Measurements from ENCODE around the gene VILL.

Gene VILL

DNA sequence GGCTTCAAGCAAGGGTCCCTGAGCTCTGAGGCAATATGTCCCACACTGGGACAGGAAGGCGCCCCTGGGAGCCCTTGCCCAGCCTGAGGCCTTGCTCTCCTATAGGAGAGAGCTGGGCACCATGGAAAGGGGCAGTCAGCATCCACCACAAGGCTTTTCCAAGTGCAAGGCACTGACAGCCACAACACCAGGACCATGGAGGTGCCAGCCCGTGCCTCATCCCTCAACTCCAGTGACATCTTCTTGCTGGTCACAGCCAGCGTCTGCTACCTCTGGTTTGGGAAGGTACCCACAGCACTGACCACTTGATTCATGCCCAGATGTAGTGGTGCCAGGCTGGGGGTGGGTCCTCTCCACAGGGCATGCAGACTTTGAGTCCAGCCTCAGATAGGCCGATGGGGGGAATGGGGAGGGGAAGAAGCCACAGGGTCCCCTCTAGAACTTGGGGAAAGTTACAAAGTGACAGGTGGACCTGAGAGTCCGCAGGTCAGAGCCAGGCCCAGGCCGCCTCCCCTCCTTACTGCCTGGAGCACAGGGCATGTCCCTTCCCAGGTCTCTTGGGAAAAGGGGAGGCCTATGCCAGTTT lies 11.8 kb downstream of the VILL start:
- DNase-seq: no peak

DNA sequence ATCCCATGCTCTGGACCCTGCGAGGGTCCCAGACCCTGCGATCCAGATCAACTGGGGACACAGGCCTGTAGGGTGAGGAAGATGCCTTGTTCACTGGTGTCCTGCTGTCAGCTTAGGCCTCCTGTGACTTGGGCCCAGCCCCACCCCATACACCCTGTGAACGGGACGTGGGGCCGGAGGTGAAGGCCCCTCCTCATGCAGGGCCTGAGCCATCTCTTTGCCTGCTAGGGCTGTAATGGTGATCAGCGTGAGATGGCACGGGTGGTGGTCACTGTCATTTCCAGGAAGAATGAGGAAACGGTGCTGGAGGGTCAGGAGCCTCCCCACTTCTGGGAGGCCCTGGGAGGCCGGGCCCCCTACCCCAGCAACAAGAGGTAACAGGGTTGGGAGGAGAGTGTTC lies 12.4 kb downstream of the VILL start:
- no peak for DNase-seq

DNA sequence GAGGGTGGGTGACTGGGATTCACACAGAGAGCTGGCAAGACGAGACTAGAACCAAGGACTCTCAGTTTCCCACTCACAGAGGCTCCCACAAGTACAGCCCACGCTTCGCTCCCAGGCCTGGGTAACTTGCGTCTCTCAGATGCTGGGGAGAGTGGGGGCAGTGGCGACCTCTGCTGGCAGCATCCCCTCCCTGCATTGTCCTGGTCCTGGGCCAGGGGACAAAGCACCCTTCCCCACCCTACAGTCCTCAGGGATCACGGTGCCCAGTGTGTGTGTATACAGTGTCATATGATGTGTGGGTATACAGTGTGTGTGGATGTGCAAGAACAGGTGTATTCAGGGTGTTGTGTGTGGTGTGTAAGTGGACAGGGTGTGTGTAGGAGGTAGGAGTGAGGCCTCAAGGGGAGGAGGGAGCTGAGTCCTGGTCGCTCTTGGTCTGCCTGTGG lies 12.8 kb downstream of the VILL start:
- peak; percentile 65 for DNase-seq

DNA sequence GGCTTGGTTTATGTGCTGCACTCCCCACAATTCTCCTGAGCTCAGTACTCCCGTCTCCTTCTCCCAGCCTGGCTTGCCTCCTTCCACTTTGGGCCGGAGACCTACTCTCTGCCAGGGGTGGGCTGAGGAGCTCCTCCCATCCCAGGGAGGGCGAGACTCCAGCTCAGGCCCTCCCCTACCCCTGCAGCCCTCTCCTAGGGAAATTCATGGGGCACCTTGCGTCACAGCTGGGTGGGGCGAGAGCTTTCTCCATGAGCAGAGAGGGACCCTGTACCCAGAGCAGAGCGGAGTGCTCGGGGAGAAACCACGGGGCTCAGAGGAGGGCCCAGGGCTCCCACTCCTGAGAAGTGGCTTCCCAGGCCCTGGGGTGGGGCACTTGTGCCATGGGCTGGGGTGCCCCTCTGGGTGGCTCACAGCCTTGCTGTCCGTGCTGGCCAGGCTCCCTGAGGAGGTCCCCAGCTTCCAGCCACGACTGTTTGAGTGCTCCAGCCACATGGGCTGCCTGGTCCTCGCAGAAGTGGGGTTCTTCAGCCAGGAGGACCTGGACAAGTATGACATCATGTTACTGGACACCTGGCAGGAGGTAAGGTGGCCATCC lies 13.3 kb downstream of the VILL start:
- DNase-seq: no peak

DNA sequence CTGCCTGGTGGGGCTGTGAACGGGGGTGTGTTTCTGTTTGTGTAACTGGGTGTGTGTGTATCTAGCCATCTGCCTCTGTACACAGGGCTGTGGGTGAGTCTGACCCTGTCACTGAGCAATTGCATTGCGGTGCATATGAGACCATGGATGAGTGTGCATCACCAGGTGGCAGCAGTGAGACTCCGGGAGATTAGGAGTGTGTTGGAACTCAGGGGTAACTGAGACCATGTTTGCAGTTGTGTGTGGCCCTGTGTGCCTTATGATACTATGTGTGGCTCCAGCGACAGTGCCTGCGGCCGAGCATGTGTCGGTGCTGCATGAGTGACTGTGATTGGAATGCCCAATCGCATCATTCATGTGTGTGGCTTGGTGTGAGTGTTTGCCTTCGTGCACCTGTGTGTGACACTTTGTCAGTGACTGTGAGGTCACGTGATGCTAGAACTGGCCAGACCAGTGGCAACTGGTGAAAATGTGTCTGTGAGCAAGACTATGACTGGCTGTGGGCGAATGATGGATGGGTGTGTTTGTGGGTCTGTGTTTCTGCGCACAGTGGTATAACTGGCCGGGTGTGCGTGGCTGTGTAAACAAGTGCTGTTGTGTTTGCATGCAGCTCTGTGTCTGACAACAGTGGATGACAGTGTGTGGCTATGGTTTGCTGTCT lies 14.0 kb downstream of the VILL start:
- peak; percentile 86 for DNase-seq

DNA sequence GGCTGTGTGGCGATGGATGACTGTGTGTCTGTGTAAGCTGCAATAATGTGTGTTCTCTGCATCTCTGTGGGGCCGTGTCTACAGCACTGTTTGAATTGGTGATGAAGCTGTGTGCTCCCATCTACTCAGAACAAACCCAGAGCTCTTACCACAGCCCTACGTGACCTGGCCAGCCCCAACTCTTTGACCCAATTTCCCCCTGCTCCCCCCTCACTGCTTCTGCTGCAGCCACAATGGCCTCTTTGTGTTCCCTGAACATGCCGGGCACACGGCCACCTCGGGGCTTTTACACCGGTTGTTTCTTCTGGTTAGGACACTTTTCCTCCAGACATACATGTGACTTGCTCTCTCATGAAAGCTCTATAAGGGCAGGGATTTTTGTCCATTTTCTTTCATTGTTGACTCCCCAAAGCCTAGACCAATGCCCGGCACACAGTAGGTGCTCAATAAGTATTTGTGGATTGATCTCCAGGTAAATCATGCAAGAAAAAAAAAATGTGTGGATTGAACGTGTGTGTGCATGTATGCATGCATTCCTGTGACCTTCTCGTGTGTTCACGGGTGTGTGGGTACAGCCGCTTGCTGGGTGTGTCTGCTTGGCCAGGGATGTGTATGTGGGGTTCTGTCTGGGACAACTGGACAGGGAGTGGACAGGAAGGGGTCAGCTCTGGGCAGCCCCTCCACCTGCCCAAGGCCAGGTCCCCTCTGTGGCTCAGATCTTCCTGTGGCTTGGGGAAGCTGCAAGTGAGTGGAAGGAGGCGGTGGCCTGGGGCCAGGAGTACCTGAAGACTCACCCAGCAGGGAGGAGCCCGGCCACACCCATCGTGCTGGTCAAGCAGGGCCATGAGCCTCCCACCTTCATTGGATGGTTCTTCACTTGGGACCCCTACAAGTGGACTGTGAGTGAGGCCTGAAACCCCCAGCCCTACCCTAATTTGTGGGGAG lies 14.8 kb downstream of the VILL start:
- DNase-seq: no peak

DNA sequence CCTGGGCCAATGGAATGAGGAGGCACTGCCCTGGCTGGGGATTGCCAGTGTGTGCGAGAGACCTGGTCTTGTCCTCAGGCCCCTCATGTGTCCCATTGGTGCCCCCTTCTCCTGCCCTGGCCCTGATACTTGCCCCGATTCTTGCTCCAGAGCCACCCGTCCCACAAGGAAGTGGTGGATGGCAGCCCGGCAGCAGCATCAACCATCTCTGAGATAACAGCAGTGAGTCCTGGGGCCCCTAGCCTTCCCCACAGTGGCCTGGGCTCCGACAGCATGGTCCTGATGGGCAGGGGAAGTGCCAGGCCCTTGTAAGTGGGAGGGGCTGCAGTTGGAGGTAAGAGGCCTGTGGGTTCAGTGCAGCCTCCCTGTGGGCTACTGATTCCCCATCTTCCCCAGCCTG lies 15.4 kb downstream of the VILL start:
- no peak for DNase-seq

DNA sequence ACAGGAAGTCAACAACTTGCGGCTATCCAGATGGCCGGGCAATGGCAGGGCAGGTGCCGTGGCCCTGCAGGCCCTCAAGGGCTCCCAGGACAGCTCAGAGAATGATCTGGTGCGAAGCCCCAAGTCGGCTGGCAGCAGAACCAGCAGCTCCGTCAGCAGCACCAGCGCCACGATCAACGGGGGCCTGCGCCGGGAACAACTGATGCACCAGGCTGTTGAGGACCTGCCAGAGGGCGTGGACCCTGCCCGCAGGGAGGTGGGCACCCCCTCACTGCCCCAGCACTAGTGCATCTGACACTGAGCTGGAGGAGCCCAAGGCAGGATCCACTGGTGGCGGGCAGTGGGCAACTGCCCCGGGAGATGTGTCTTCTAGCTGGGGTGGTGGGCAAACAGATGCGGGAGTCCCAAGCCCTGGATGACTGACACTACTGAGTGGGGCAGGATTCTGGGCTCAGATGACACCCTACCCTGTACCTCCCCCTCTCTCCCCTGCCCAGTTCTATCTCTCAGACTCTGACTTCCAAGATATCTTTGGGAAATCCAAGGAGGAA lies 15.9 kb downstream of the VILL start:
- no peak for DNase-seq

DNA sequence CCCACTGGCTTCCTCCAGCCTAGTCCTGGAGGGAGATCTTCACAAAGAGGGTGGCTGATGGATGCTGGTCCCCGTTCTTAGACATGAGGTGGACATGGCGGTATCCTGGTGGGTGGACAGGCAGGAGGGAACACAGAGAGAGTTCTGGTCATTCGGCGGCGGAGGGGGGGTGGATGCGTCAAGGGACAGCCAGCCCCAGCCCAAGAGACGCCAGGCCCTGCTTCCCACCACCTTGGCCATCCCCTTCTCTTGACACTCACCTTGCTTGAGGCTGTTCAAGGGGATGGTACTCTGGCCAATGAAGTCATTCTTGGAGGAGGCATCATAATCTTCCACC lies 17.1 kb downstream of the VILL start:
- DNase-seq: no peak

DNA sequence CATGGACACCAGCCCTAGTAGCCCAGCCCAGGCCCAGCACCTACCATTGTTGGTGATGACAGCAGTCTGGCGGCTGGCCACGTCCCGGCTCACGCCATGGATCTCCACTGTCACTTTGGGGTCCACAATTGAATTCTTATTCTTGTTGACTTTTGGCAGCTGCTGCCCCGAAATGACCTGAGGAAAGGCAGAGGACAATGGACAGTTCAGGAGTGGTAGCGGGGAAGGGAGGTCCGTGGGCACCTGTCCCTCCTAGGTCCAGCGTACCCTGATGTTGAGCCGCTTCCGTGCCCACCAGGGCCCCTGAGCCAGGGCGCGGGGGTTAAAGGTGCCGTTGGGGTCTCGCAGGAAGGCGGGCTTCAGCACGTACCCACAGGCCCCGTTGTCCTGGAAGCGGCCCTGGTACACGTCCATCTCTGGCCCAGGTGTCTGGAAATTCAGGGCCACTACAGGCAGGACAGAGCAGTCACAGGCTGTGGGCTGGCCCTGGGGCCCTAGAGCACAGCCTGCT lies 17.7 kb downstream of the VILL start:
- no peak for DNase-seq

DNA sequence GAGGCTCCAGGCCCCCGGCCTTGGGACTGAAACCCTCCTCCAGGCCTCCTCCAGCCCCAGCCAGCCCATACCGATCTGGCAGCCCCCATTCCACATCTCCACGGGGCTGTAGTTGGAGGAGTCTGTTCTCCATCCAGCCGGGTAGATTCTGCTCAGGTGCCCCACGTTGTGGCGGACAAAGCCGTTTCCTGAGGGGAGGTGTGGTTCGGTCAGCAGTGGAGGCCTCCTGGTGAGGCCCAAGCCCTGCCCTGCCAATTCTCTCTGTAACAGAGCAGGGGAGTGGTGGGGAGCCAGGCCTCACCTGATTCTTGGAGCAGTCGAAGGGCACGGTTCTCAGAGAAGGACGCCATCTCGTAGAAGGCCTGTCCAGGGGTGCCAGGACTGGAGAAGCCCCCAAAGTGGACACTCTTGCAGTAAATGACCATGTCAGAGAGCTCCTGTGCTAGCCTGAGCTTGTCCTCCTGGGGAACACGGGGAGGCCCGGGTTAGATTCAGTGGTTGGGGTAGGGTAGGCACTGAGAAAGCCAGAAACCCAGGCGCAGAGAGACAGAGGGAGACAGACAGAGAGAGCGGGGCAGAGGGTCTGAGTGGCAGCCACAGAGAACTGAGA lies 18.5 kb downstream of the VILL start:
- no peak for DNase-seq

DNA sequence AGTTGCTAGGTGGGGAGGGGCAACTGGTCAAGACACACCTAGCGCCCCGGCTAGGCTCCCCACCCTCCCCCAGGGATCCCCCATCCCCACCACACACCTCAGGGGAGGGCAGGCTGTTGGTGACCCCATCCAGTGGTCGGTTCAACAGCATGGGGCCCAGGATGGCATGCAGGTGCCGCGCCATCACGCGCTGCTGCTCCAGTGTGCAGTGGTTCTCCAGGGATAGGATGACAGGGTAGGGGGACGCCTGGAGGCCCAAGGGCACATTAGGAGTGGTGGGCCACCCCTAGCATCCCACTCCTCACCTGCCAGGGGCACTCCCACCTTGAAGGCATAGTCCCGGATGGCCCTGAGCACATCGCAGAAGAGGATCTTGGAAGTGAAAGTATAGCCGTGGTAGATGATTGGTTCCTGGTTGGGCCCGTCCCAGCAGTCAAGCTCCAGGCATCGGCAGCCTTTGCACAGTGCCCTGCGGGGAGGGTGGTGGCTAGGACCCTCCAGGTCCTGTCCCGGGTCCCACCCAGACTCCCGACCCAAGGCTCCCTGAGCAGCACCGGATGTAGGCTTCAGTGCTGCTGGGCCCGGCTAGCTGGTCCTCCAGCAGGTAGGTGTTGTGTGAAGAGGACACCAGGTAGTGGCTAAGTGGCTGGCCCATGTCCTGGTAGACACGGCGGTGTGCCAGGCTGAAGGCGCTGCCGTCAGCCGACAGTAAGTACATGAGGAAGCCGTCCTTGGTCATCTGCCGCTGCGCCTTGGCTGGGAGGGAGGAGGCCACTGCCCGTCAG lies 19.4 kb downstream of the VILL start:
- no peak for DNase-seq

DNA sequence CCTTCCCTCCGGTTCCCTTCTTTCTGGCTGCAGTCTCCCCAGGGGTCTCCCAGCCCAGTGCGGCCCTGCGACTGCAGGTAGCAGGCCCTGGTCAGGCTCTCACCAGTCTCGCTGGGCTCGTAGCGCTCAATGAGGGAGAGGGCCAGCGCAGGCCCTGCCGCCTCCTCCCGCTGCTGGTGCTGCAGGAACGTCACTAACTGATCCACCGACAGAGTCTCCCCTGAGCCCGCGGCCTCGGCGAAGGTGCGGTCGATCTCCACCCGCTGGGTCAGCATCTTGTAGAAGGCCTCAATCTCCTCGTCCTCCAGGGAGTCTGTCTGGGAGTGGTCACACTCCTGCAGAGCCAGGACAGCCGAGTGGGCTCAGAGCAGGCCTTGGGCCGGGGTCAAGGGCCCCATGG lies 20.5 kb downstream of the VILL start:
- DNase-seq: no peak

DNA sequence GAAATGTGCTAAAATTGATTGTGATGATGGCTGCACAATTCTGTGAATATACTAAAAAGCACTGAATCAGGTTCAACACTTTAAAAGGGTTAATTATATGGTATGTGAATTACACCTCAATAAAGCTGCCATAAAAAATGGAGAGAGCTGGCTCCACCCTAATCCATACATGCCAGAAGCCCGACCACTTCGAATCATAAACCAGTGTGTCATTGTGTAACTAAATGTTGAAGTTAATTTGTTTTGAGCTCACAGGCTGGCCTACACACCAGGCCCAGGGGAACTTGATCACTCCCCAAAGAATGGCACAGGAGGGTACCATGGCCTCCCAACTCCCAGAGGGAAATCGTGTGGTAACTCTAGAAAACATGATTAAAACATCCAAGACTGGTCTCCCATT lies 24.9 kb downstream of the VILL start:
- DNase-seq: no peak

DNA sequence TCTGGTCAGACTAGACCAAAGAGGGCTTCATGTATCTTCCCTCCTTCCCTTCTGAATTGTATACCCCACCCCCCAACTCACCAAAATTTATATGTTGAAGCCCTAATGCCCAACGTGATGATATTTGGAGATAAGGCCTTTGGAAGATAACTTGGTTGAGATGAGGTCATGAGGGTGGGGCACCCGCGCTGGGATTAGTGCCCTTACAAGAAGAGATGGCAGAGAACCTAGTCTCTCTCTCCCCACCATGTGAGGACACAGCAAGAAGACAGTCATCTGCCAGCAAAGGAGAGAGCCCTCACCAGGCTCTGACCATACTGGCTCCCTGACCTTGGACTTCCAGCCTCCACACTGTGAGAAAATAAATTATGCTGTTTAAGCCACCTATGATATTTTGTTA lies 25.4 kb downstream of the VILL start:
- no peak for DNase-seq

DNA sequence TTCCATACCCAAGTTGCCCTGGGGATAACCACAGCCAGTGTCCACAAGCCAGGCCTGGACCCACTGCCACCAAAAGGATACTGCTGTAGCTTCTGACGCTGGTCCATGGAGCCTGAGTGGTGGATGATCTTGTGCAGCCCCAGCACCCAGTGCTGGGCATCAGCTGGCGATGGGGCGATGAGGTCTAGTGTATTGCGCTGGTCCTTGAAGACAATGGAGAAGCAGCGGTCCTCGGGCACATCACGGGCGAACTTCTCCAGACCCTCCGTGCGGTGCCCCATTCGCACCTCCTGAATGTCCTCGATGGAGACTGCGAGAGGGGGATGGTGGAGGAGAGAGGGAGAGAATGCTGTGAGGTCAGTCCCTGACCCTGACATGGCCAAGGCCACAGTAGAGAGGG lies 25.8 kb downstream of the VILL start:
- no peak for DNase-seq

DNA sequence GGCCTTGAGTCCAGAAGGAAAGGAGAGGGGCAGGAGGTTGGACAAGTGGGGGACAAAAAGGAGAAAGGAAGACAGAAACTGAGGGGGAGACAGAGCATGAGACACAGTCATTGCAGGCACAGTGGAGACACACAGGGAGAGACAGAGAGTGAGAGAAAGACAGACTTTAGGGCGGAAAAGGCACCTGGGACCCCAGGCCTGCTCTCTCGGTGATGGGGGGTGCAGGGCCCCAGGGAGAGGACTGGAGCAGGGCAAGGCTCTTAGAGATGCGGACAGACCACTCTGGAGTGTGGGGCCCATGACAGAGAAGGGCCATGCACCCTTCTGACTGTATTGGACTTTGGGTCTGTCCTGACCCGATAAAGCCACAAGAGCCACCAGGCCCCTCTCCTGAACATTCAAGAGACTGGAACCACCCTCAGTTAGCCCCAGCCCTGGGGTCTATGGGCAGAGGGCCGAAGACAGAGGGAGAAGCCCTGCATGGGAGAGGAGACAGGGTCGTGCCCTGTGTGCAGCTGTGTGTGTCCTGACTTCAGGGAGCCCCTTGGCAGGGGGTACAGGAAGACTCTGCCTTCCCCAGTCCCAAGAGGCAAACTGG lies 26.4 kb downstream of the VILL start:
- DNase-seq: no peak

DNA sequence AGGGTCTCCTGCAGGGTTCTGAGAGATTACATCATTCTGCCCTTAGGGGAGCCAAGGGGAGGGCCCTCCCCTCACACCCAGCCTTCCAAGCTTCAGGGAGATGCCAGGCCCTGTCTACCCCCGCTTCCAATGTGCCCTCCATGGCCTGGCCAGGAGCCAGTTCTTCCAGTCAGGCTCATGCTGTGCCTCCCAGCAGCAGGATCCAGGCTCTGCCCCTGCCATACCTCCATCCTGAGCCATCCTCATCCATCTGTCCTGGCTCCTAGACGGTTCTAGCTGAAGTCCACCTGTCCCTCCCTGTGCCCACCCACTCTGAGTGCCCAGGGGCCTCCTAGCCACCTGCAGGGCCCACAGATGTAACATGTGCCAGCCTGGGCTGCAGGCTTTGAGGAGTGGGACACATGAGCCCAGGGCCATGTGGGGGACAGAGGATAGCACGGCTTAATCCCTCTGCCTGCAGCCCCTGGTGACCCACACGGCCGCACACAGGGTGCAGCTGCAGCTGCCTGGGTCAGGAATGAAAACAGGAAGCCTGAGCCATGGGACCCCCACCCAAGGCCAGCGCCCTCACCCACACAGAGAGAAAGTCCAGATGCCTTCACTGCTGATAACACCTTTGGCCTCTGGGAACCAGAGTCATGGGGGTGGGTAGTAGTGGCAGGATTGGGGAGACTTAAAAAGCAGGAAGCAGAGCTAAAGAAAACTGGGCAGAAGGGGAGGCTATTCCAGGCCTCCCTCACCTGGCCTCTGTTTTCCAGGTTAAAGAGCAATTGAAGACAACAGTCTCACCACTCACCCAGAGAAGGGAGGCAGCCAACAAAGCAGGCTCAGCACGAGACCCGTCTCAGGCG lies 27.1 kb downstream of the VILL start:
- DNase-seq: no peak

DNA sequence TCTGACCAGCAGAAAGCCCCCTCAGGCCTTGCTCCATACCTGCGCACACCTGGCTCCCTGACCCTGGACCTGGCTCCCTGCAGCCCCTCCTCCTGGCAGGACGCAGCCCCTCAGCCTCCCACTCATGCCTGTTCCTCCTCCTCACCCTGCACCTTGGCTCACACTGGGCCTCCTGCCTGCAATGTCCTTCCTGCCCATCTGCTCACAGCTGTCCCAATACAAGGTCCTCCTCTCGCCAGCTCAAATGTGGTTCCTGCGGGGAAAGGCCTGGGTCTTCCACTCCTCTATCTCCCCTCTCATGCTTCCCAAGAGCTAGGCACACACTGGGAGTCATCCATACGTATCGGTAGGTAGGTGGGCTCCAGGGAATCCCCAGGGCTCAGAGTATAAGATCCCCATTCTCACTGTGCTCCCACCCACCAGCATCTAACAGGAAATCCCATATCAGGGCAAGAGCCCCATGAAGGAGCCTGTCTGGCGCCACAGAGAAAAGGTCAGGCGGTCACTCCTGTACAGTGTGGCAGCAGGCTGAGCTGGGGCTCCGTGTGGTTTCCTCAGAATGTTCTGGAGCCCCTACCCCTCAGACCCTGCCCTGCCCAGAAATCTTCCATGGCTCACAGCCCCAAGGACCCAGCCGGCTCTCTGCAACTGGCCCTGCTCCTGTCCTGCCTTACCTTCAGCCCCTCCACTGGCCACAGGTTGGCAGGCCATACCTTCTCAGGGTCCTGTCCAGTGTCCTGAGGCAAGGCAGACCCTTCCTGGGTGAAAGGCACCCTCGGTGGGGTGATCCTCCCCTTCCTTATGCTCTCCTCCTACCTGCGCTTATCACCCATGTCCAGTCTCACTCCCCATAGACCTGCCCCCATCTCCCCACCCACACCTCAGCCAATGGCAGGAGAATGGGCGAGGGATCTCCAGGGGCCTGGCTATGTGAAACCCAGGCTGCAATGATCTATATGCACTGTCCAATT lies 28.0 kb downstream of the VILL start:
- no peak for DNase-seq
